Endothelial cell of umbilical vein (primary cell): ENCODE data around the gene TNIP1. TPM values are rescaled to one million over a fixed set of nuclear protein-coding genes. Genes with fewer than 3 reads are reported as not detected.

Experiments used
- BruUV-seq: library from RNA; stranded (reverse); fragments of 400-500 nt; replicated peaks from 2 replicates; lab custom pipeline; 2021; lab: Mats Ljungman, UMichigan
- CTCF ChIA-PET: fragments of 300-600, 350-600 bp; sonication (Branson Sonifier 250); formaldehyde crosslinking; loops from one replicate; lab custom pipeline; 2021; ENCODE audit warnings: antibody characterized with exemption, inconsistent platforms; lab: Charles Lee
- POLR2A ChIA-PET: fragments of 300-600, 350-600 bp; sonication (Branson Sonifier 250); formaldehyde crosslinking; loops from one replicate; lab custom pipeline; 2021; ENCODE audit warnings: antibody characterized with exemption, inconsistent platforms; lab: Charles Lee
- DNase-seq: peaks from one replicate; pipeline ENCODE4 v3.0.0-alpha.2; 2011; ENCODE audit warnings: low read depth, low spot score
- FAIRE-seq: peaks from 2 replicates; lab custom pipeline; 2011; peaks lifted over from hg19 to GRCh38; lab: Jason Lieb, UNC
- H2AFZ ChIP-seq: 2 replicates; pipeline ENCODE4 v1.6.0; 2012; ENCODE audit warnings: low read depth, low read length, control low read depth, inconsistent platforms
- H3K27ac ChIP-seq: 2 replicates; pipeline ENCODE4 v1.5.1; 2011; ENCODE audit warnings: low read depth, mild to moderate bottlenecking, control low read depth, low read length, moderate library complexity; ENCODE audit not compliant: insufficient read depth
- H3K27me3 ChIP-seq, 2 experiments: 2 replicates each; pipeline versions ENCODE4 v1.6.0 to v1.6.1; 2011; ENCODE audit warnings: low read length in 2 of 2, mixed read lengths in 1 of 2; ENCODE audit not compliant: control insufficient read depth in 2 of 2, insufficient read depth in 2 of 2
- H3K36me3 ChIP-seq, 2 experiments: 2 replicates in 1 of 2; 3 replicates in 1 of 2; pipeline ENCODE4 v1.5.1; 2011; ENCODE audit warnings: low read length in 2 of 2, mild to moderate bottlenecking in 1 of 2, moderate library complexity in 1 of 2; ENCODE audit not compliant: control insufficient read depth in 2 of 2, insufficient read depth in 2 of 2; ENCODE audit errors: extremely low read depth in 1 of 2
- H3K4me1 ChIP-seq: 3 replicates; pipeline ENCODE4 v1.5.1; 2011; ENCODE audit warnings: mild to moderate bottlenecking, low read length; ENCODE audit not compliant: control insufficient read depth, insufficient read depth; ENCODE audit errors: extremely low read depth
- H3K4me2 ChIP-seq: 2 replicates; pipeline ENCODE4 v1.6.1; 2011; ENCODE audit warnings: low read length, control low read depth, mixed read lengths; ENCODE audit not compliant: insufficient read depth
- H3K4me3 ChIP-seq, 3 experiments: fragments of 200-600 bp in 1 of 3; sonication (generic), shearing (Covaris generic) in 1 of 3; replicated peaks in 1 of 3; 2 replicates each; pipeline ENCODE4 v1.5.1; 2011 to 2016; ENCODE audit warnings: control low read depth in 3 of 3, low read length in 3 of 3, mild to moderate bottlenecking in 2 of 3, inconsistent platforms in 1 of 3, low read depth in 1 of 3, moderate library complexity in 1 of 3; ENCODE audit not compliant: insufficient read depth in 1 of 3
- H3K79me2 ChIP-seq: 2 replicates; pipeline ENCODE4 v1.6.0; 2012; ENCODE audit warnings: low read length, inconsistent platforms; ENCODE audit not compliant: control insufficient read depth, insufficient read depth
- H3K9ac ChIP-seq: replicated peaks from 2 replicates; pipeline ENCODE3; 2011; ENCODE audit warnings: low read length, control low read depth; ENCODE audit not compliant: insufficient read depth; ENCODE audit errors: extremely low read depth
- H3K9me1 ChIP-seq: replicated peaks from 3 replicates; pipeline ENCODE4 v1.6.0; 2011; ENCODE audit warnings: mild to moderate bottlenecking, low read length; ENCODE audit not compliant: control insufficient read depth, insufficient read depth; ENCODE audit errors: extremely low read depth
- H3K9me3 ChIP-seq: replicated peaks from 2 replicates; pipeline ENCODE4 v1.5.1; 2012; ENCODE audit warnings: low read length, inconsistent platforms; ENCODE audit not compliant: control insufficient read depth, insufficient read depth
- H4K20me1 ChIP-seq: replicated peaks from 2 replicates; pipeline ENCODE3; 2011; ENCODE audit warnings: mild to moderate bottlenecking, low read length; ENCODE audit not compliant: control insufficient read depth, insufficient read depth; ENCODE audit errors: extremely low read depth
- CTCF ChIP-seq, 2 donors: IDR thresholded peaks; 1 replicate in 1 of 2; 2 replicates in 1 of 2; pipeline ENCODE4 v1.5.1; 2011; ENCODE audit warnings: low read length in 2 of 2, mild to moderate bottlenecking in 2 of 2, moderate library complexity in 2 of 2, control low read depth in 1 of 2, inconsistent platforms in 1 of 2, low read depth in 1 of 2; ENCODE audit not compliant: insufficient read depth in 1 of 2; ENCODE audit errors: extremely low read depth in 1 of 2
- EZH2 ChIP-seq: IDR thresholded peaks from 2 replicates; pipeline ENCODE4 v1.6.1; 2012; ENCODE audit warnings: borderline replicate concordance, low read depth, mild to moderate bottlenecking, moderate library complexity, low read length, inconsistent platforms; ENCODE audit not compliant: severe bottlenecking
- FOS ChIP-seq: IDR thresholded peaks from 2 replicates; pipeline ENCODE4 v1.6.1; 2011; ENCODE audit warnings: mild to moderate bottlenecking, low read length, moderate library complexity, borderline replicate concordance; ENCODE audit not compliant: insufficient read depth
- GATA2 ChIP-seq: IDR thresholded peaks from 2 replicates; pipeline ENCODE4 v1.7.0; 2011; ENCODE audit warnings: low read depth, mild to moderate bottlenecking, moderate library complexity, mixed read lengths, low read length; ENCODE audit not compliant: insufficient read length, insufficient read depth
- JUN ChIP-seq: IDR thresholded peaks from 2 replicates; pipeline ENCODE4 v1.6.1; 2011; ENCODE audit warnings: borderline replicate concordance, low read depth; ENCODE audit not compliant: insufficient read length, insufficient read depth
- MAX ChIP-seq: IDR thresholded peaks from 2 replicates; pipeline ENCODE4 v1.6.1; 2011; ENCODE audit not compliant: insufficient read depth, insufficient read length
- MYC ChIP-seq: IDR thresholded peaks from one replicate; pipeline ENCODE4 v1.6.1; 2011; ENCODE audit warnings: mild to moderate bottlenecking, low read depth, low read length
- POLR2A ChIP-seq: IDR thresholded peaks from 2 replicates; pipeline ENCODE4 v1.6.1; 2012; ENCODE audit warnings: low read depth, mild to moderate bottlenecking, control low read depth, low read length
- POLR2AphosphoS5 ChIP-seq: IDR thresholded peaks from 2 replicates; pipeline ENCODE4 v1.6.1; 2012; ENCODE audit warnings: low read depth, mild to moderate bottlenecking, control low read depth, low read length, moderate library complexity; ENCODE audit not compliant: insufficient read depth
- dilution Hi-C: fragments of 300-500 bp; cut with MboI; formaldehyde crosslinking; loops from one replicate; pipeline ENCODE4 v1.15.0; 2019; ENCODE audit warnings: low sequenced_read_pairs; ENCODE audit not compliant: extremely low pct_ligation_motif_present
- intact Hi-C: fragments of 100-400 bp; cut with micrococcal nuclease; formaldehyde crosslinking; loops from one replicate; pipeline ENCODE4 v1.10.0; 2022
- polyA plus RNA-seq, 4 experiments: library from polyadenylated mRNA; depleted of rRNA in 3 of 4; stranded (reverse) in 3 of 4; unstranded in 1 of 4; fragments of >200 nt; gene quantifications; 2 replicates each; pipeline versions ENCODE4 v1.2.1 to v1.2.3, GENCODE V29; 2011 to 2012; ENCODE audit warnings: missing spikeins in 1 of 4
- total RNA-seq: library from RNA; stranded (reverse); gene quantifications from 2 replicates; pipeline ENCODE4 v1.2.3, GENCODE V29; 2021

Gene TNIP1
- total and polyA plus RNA-seq, 2 donors (not counting 3 experiments of a cell fraction or from before 2014, with no cell fraction given) = 43.0 to 96.8 TPM

- CTCF ChIA-PET = interaction anchor here (0.7 to 9.9 kb wide), 19 partner anchors 11 to 119 kb away, joined by 3 to 679 read pairs (median 18); partner anchors contain the start of genes ANXA6 and GPX3
- dilution Hi-C loops (no loop called here), intact Hi-C loops (loop anchor here (5.0 kb wide), 1 partner anchor 44 kb away; no protein-coding TSS in a partner anchor)
- Histone ChIP-seq H3K9me3 (no peaks in the 10 kb centered on the region), H2AFZ (no peak overlapping the region), H3K4me1 (no peaks in the 10 kb centered on the region), H3K4me3 (no peak overlapping the region), H3K27me3 (no peaks in the 10 kb centered on the region), H3K27ac (no peak overlapping the region), H4K20me1 (no peaks in the 10 kb centered on the region), H3K4me2 (no peak overlapping the region), H3K9me1 (no peaks in the 10 kb centered on the region), H3K79me2 (no peaks in the 10 kb centered on the region), H3K9ac (no peak overlapping the region), H3K36me3 (peaks cover 6 to 46% of the 10 kb centered on the region in 2 experiments)
- TF ChIP-seq GATA2 (no peak), MAX (no peak), MYC (no peak), JUN (no peak), EZH2 (no peak), CTCF (IDR thresholded peaks at IDR 0.05; ENCODE audit: extremely low read depth in 1 of 2, insufficient read depth in 1 of 2, low read depth in 1 of 2, low read length in 2 of 2) (no peak), FOS (no peak), POLR2AphosphoS5 (no peak), POLR2A (no peak)
- POLR2A ChIA-PET = interaction anchor here (1.1 kb wide), 1 partner anchor 51 kb away, joined by 4 read pairs; no protein-coding TSS in a partner anchor
- BruUV-seq = no TSS peak
- FAIRE-seq = no peak
- DNase-seq = no peak
These were observed 28.0 kb downstream of the TNIP1 start for GRCh38 chr5:151052836-151053235.
